NCI-H2171 (cell line): ENCODE data around the gene NFASC.

Experiments used
- DNase-seq: peaks from one replicate; lab custom pipeline; 2025; lab: John Stamatoyannopoulos, UW

The NFASC gene

GRCh38 chr1:204870160-204870912 lies at the start of gene NFASC:
Gene NFASC (plus strand): TSS chr1:204870862. CDS start chr1:204944316, 73,454 bp downstream.
- DNase-seq, result no peak

DNA sequence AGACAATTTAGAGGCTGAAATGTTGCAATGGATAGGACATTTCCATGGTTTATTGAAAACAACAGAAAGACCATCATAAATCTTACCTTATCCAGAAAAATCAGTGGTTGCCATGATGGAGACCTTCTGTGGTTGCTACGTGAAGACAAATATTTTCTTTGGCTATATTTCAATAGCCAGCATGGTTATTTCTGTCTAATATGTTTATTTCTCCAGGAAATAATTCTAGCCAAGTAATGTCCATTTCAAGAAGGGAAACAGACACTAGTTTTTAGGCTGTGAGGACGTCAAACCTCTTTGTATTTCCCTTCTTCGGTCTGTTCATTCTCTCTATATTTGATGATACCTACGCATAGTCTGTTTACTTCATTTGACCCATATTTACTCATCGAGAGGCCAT lies 49.2 kb upstream of the NFASC start:
- no peak for DNase-seq

- DNase-seq, result no peak
These were observed 48.7 kb upstream of the NFASC start for GRCh38 chr1:204821924-204822323.

GRCh38 chr1:204826970-204827369 lies 43.7 kb upstream of the NFASC start:
- DNase-seq, result no peak

- DNase-seq, result peak; percentile 88
These were observed 42.3 kb upstream of the NFASC start for GRCh38 chr1:204828352-204828850.

GRCh38 chr1:204829133-204829825 lies 41.4 kb upstream of the NFASC start:
- no peak for DNase-seq

GRCh38 chr1:204830747-204831146 lies 39.9 kb upstream of the NFASC start:
- DNase-seq, result no peak

- no peak for DNase-seq
These were observed 39.5 kb upstream of the NFASC start for GRCh38 chr1:204831186-204831585.

DNA sequence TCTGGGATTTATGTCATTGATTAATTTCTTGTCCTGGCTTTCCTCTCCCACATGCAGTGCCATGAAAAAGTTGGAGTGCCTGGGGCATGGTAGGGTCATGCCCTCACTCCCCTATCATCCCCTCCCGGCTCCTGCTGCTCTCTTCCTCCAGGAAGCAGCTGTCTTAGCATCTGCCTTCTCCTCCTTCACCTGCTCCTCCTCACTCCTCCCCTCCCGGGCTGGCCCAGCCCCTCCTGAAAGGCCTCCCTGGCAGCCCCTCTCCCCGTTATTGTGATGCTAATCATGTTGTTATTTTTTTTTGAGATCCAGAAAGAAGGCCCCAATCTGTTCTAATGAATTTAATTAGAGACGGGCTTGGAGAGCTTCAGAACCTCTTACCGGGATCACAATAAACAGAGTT lies 36.3 kb upstream of the NFASC start:
- DNase-seq, result peak; percentile 40

DNA sequence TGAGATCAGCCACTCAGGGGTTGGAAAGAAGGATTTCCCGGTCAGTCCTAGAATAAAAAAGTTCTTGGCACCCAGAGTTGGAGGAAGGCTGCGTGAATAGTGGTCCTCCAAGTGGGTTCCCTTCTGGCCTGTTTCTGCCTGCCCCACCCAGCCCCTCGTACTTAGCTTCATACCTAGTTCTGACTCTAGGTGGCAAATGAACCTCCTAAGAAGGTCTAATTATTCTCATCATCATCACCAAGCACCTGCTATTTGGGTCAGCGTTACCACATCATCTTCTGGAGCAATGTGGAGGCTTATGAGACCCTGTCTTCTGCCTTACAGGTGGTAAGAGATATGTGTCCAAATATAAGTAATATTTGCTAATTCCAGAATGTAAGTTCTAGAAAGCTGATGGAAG lies 35.9 kb upstream of the NFASC start:
- DNase-seq, result no peak

DNA sequence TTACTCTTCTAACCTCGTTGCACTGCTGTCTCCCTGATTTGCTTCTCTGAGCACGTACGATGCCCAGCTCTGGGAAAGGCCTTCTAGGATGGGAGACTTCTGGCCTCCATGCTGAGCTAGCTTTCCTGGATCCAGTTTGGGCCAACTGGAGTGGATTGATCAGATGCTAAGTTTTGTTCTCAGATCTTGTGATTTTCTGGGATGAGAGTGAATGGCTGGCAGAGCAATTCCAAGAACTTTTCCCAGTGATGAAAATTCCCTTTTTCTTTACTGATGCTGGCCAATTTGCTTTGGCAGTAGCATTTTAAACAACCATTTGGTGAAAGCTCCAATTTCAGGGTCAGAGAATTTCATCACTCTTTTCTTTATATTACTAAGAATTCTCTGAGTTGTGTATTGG lies 34.9 kb upstream of the NFASC start:
- DNase-seq, result no peak

DNA sequence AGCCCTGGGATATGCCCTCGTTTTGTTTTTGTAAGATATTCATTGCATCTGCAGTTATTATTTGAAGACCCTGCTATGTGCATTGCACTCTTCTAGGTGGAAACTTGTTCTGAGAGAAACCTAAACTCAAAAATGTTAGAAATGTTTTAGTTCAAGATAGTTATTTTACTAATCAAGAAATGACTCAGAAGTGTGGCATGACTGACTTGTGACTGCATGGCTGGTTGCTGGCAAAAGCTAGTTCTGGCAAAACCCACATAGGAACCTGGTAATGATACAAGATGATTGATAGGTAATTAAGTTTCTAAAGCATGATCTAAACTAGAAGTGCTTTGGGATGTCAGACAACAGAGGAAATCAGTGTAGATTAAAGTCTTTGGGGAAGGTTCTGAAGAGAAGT lies 33.8 kb upstream of the NFASC start:
- no peak for DNase-seq

GRCh38 chr1:204837440-204838084 lies 33.1 kb upstream of the NFASC start:
- DNase-seq, result no peak

DNA sequence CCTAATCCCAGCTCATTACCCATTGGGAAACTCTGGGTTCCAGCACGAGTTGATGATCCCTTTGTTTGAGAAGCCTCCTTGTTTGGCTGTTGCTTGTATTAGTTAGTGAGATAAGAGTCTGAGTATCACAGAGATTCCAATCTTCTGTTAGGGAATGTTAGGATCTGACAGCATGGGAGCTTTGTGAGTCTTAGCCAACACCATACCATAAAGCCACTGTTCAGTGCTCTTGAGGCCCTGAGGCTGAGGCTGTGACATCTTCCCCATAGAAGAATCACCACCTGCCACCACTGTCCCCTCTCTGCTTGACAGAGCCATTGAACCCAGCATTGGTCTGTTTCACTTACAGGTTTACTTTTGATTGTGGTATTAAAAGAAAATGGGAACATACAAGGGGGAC lies 29.3 kb upstream of the NFASC start:
- no peak for DNase-seq

- no peak for DNase-seq
These were observed 28.9 kb upstream of the NFASC start for GRCh38 chr1:204841798-204842197.

- no peak for DNase-seq
These were observed 28.3 kb upstream of the NFASC start for GRCh38 chr1:204842369-204842768.

GRCh38 chr1:204842892-204843291 lies 27.8 kb upstream of the NFASC start:
- DNase-seq, result no peak

DNA sequence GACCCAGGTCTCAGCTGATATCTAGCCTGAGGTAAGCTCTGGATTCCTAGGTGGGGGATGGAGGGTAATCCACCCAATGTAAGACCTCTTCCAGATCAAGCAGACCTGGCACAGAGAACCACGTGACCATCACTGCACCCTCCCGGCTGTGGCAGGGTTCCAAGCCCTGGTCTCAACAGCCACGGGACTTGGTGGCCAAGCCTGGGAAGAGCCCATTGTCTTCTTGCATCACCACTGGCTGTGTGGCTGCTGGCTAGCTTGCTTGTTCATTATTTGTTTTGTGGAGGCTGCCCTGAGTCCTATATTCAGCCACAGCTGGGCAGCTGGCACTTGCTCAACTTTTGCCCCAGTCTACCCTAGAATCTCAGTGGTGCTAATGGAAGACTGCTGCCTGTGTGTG lies 24.1 kb upstream of the NFASC start:
- no peak for DNase-seq

GRCh38 chr1:204848579-204848978 lies 22.1 kb upstream of the NFASC start:
- DNase-seq, result no peak

DNA sequence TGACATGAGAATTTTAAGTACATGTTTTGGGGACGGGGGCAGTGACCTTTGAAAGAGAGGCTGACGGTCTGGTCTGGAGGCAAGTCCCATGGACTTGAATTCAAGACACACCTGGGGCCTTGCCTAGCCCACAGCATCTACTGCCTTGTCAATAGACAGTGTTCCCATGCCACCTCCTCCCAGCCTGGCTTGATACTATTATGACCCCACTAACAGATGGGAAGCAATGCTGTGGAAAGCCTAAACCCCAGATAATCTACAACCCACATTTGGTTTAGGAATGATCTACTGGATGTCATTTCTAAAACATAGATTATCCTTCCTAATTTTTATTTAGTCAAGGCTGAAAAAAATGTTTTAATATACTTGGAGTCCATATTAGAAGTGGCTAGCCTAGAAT lies 17.8 kb upstream of the NFASC start:
- no peak for DNase-seq

GRCh38 chr1:204853436-204853835 lies 17.2 kb upstream of the NFASC start:
- DNase-seq, result peak; percentile 46

DNA sequence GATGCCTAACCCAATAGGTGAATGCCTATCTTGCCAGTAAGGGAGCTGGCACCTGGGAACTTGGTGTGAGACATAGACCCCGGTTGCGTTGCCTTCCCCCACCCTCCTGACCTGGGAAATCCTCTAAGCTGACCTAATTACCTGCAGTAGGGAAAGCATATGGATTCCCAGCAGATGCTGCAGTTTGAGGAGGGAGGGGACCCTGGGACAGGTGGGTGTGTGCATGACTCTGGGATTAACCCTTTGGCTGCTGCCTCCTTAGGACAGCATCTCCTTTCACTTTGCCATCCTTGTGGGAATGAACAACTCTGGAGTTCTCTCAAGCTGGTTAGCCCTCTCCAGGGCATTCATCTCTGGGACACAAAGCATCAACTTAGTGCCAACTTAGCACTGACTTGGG lies 16.4 kb upstream of the NFASC start:
- DNase-seq, result peak; percentile 63

DNA sequence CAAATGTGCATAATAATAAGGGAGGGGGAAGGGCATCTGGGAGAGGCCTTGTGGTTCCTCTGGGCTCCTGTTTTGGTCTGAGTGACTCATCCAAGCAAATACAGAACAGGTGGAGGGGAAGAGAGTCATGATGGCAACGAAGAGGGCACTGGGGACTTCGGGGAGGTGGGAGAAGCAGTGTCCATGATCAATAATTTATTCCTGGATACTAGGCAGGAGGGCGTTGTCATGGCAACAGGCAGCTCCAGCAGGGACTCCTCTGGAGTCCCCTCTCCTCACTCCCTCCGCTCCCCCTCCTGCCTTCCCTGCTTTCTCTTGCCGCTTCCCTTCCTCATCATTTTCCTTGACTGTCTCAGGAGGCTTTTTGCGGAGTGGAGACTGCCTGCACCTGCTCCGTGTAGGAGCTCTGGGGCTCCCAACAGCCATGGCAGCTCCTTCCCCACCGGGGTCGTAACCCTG lies 12.3 kb upstream of the NFASC start:
- DNase-seq, result peak; percentile 82
